HCT116 (cell line): Measurements from ENCODE around the gene PACRG.

Experiments
- CEBPB ChIP-seq: IDR thresholded peaks from 2 replicates; pipeline ENCODE4 v1.6.1; 2012; ENCODE audit warnings: low read depth
- CTCF ChIP-seq, 3 experiments: fragments of 200-600 bp in 1 of 3; sonication (generic) in 1 of 3; IDR thresholded peaks in 2 of 3; conservative IDR thresholded peaks in 1 of 3; 2 replicates each; pipeline ENCODE4 v1.5.1; 2012 to 2017; ENCODE audit warnings: low read depth in 2 of 3, low read length in 2 of 3, antibody characterized with exemption in 1 of 3, borderline replicate concordance in 1 of 3, control low read depth in 1 of 3, mild to moderate bottlenecking in 1 of 3, mixed read lengths in 1 of 3, mixed run types in 1 of 3, moderate library complexity in 1 of 3; ENCODE audit not compliant: insufficient read depth in 1 of 3
- POLR2A ChIP-seq: IDR thresholded peaks from 2 replicates; pipeline ENCODE4 v1.7.0; 2011; ENCODE audit warnings: borderline replicate concordance; ENCODE audit not compliant: insufficient read depth, insufficient read length; ENCODE audit errors: extremely low read depth
- POLR2AphosphoS5 ChIP-seq: IDR thresholded peaks from 2 replicates; pipeline ENCODE4 v1.6.1; 2011; ENCODE audit warnings: mild to moderate bottlenecking, low read depth, low read length, moderate library complexity
- SP1 ChIP-seq: IDR thresholded peaks from 2 replicates; pipeline ENCODE4 v1.6.1; 2012; ENCODE audit warnings: low read depth

- TF ChIP-seq POLR2AphosphoS5 (no peak), CEBPB (no peak), CTCF (IDR thresholded peaks at IDR 0.05 in 2 of 3, conservative IDR thresholded peaks at IDR 0.05 in 1 of 3; ENCODE audit: borderline replicate concordance in 1 of 3, insufficient read depth in 1 of 3, low read depth in 2 of 3, low read length in 2 of 3) (no peak), POLR2A (no peak), SP1 (no peak)
These were observed 504.9 kb downstream of the PACRG start for GRCh38 chr6:163232649-163233048.
